Dendritic cell treated with granulocyte-macrophage colony-stimulating factor and Interleukin-4, amounts not matched to agents 40 ng/mL and 50 ng/mL, for 4 days (primary cell): Measurements from ENCODE around the gene PCDHA9.
"Not testable (repeated sequence)": the region's sequence is repeated elsewhere in the genome, so short reads cannot be mapped to it uniquely, and the experiment has no call there.

ENCODE experiments used
- H3K27ac Mint-ChIP-seq: one replicate; pipeline ENCODE4 v1.8.0; 2022; ENCODE audit warnings: mild to moderate bottlenecking, mixed read lengths
- H3K27me3 Mint-ChIP-seq: one replicate; pipeline ENCODE4 v1.8.0; 2022; ENCODE audit warnings: mild to moderate bottlenecking, mixed read lengths
- H3K36me3 Mint-ChIP-seq: one replicate; pipeline ENCODE4 v1.8.0; 2022; ENCODE audit warnings: low read depth, mixed read lengths
- H3K4me1 Mint-ChIP-seq: one replicate; pipeline ENCODE4 v1.8.0; 2022; ENCODE audit warnings: low read depth, mixed read lengths
- H3K4me3 Mint-ChIP-seq: one replicate; pipeline ENCODE4 v1.8.0; 2022; ENCODE audit warnings: mild to moderate bottlenecking, moderate library complexity, mixed read lengths
- H3K9me3 Mint-ChIP-seq: one replicate; pipeline ENCODE4 v1.8.0; 2022; ENCODE audit warnings: mixed read lengths
- intact Hi-C: fragments of 100-400 bp; cut with micrococcal nuclease; formaldehyde crosslinking; loops from one replicate; pipeline ENCODE4 v1.15.0; 2022

Gene PCDHA9

GRCh38 chr5:140855772-140856674 is 7.8 kb downstream of the PCDHA9 start, which contains the start of gene PCDHA10:
TSS of gene PCDHA10 (plus strand) at chr5:140855897. CDS start at chr5:140856049, 152 bp downstream.
- intact Hi-C loops: no loop called here
- Mint-ChIP-seq H3K9me3 (peaks cover 41% of the 10 kb centered on the region), H3K4me3 (no peak within 1 kb of the TSS), H3K4me1 (no peaks in the 10 kb centered on the region), H3K27ac (no peak within 1 kb of the TSS), H3K36me3 (no peaks in the 10 kb centered on the region), H3K27me3 (peaks cover 22% of the 10 kb centered on the region)

GRCh38 chr5:140857177-140857986 is 9.2 kb downstream of the PCDHA9 start:
- Mint-ChIP-seq H3K9me3 (peaks cover 54% of the 10 kb centered on the region), H3K27ac (no peak overlapping the region), H3K4me3 (no peak overlapping the region), H3K4me1 (no peaks in the 10 kb centered on the region), H3K36me3 (no peaks in the 10 kb centered on the region), H3K27me3 (peaks cover 24% of the 10 kb centered on the region)
- intact Hi-C loops: no loop called here

GRCh38 chr5:140857987-140858240 is 9.7 kb downstream of the PCDHA9 start:
- H3K4me3 Mint-ChIP-seq: no peak overlapping the region
- intact Hi-C loops: no loop called here
- no peak overlapping the region for H3K27ac Mint-ChIP-seq
- no peaks in the 10 kb centered on the region for H3K36me3 Mint-ChIP-seq
- no peaks in the 10 kb centered on the region for H3K4me1 Mint-ChIP-seq
- peaks cover 27% of the 10 kb centered on the region for H3K27me3 Mint-ChIP-seq
- H3K9me3 Mint-ChIP-seq: peaks cover 60% of the 10 kb centered on the region

GRCh38 chr5:140862441-140863295 is 14.5 kb downstream of the PCDHA9 start:
- H3K4me3 Mint-ChIP-seq: no peak overlapping the region
- peaks cover 42% of the 10 kb centered on the region for H3K9me3 Mint-ChIP-seq
- no peak overlapping the region for H3K27ac Mint-ChIP-seq
- H3K36me3 Mint-ChIP-seq: no peaks in the 10 kb centered on the region
- intact Hi-C loops: no loop called here
- peaks cover 8% of the 10 kb centered on the region for H3K27me3 Mint-ChIP-seq
- no peaks in the 10 kb centered on the region for H3K4me1 Mint-ChIP-seq

- Mint-ChIP-seq H3K27me3 (peaks cover 18% of the 10 kb centered on the region), H3K4me3 (no peak within 1 kb of the TSS), H3K36me3 (no peaks in the 10 kb centered on the region), H3K9me3 (peaks cover 29% of the 10 kb centered on the region), H3K27ac (no peak within 1 kb of the TSS), H3K4me1 (no peaks in the 10 kb centered on the region)
- intact Hi-C loops: no loop called here
Measured at GRCh38 chr5:140868721-140869554, 20.8 kb downstream of the PCDHA9 start, which contains the start of gene PCDHA11. TSS of gene PCDHA11 (plus strand) at chr5:140868957. CDS start at chr5:140869104, 147 bp downstream.

- Mint-ChIP-seq H3K27me3 (peaks cover 18% of the 10 kb centered on the region), H3K36me3 (no peaks in the 10 kb centered on the region), H3K27ac (no peak overlapping the region), H3K4me1 (no peaks in the 10 kb centered on the region), H3K4me3 (no peak overlapping the region), H3K9me3 (peaks cover 29% of the 10 kb centered on the region)
- intact Hi-C loops: no loop called here
Measured at GRCh38 chr5:140869555-140869886, 21.3 kb downstream of the PCDHA9 start.

- Mint-ChIP-seq H3K9me3 (peaks cover 35% of the 10 kb centered on the region), H3K27ac (no peak overlapping the region), H3K4me1 (no peaks in the 10 kb centered on the region), H3K27me3 (peaks cover 22% of the 10 kb centered on the region), H3K4me3 (no peak overlapping the region), H3K36me3 (no peaks in the 10 kb centered on the region)
- intact Hi-C loops: no loop called here
Measured at GRCh38 chr5:140870221-140871201, 22.3 kb downstream of the PCDHA9 start.

GRCh38 chr5:140875085-140876065 is 27.2 kb downstream of the PCDHA9 start, which contains the start of gene PCDHA12:
TSS of gene PCDHA12 (plus strand) at chr5:140875308. CDS start at chr5:140875473, 165 bp downstream.
- H3K27me3 Mint-ChIP-seq: peaks cover 26% of the 10 kb centered on the region
- no peak within 1 kb of the TSS for H3K4me3 Mint-ChIP-seq
- H3K9me3 Mint-ChIP-seq: peaks cover 57% of the 10 kb centered on the region
- H3K36me3 Mint-ChIP-seq: no peaks in the 10 kb centered on the region
- intact Hi-C loops: no loop called here
- no peaks in the 10 kb centered on the region for H3K4me1 Mint-ChIP-seq
- no peak within 1 kb of the TSS for H3K27ac Mint-ChIP-seq

- H3K27ac Mint-ChIP-seq, H3K4me1 Mint-ChIP-seq, intact Hi-C loops, H3K4me3 Mint-ChIP-seq, H3K36me3 Mint-ChIP-seq: not testable (repeated sequence)
- Mint-ChIP-seq H3K27me3 (peaks cover 26% of the 10 kb centered on the region), H3K9me3 (peaks cover 57% of the 10 kb centered on the region)
Measured at GRCh38 chr5:140876541-140877261, 28.5 kb downstream of the PCDHA9 start.

GRCh38 chr5:140877262-140877581 is 29.0 kb downstream of the PCDHA9 start:
- H3K36me3 Mint-ChIP-seq: no peaks in the 10 kb centered on the region
- intact Hi-C loops: no loop called here
- no peak overlapping the region for H3K4me3 Mint-ChIP-seq
- H3K27ac Mint-ChIP-seq: no peak overlapping the region
- H3K27me3 Mint-ChIP-seq: peaks cover 29% of the 10 kb centered on the region
- peaks cover 61% of the 10 kb centered on the region for H3K9me3 Mint-ChIP-seq
- H3K4me1 Mint-ChIP-seq: no peaks in the 10 kb centered on the region
